ENCODE measurements around the gene SLFN11. TPM values are rescaled to one million over a fixed set of nuclear protein-coding genes. Genes with fewer than 3 reads are reported as not detected.
"Not testable (repeated sequence)": the region's sequence is repeated elsewhere in the genome, so short reads cannot be mapped to it uniquely, and the experiment has no call there.

The SLFN11 gene
- total RNA-seq, 1 donor from 2014 or later, result 107 TPM

- peak; percentile 91 for ATAC-seq
- no peak for DNase-seq (ENCODE audit: low spot score)
- intact Hi-C loops (cut with DNase I), result no loop called here
Observed at GRCh38 chr17:35368081-35368830, 5.2 kb downstream of the SLFN11 start.

GRCh38 chr17:35361027-35361426 is 12.4 kb downstream of the SLFN11 start:
- DNase-seq (ENCODE audit: low spot score) (no peak), ATAC-seq (no peak)
- intact Hi-C loops (cut with DNase I), result no loop called here

- DNase-seq (ENCODE audit: low spot score) (no peak), ATAC-seq (no peak)
- intact Hi-C loops (cut with DNase I), result no loop called here
Observed at GRCh38 chr17:35359398-35359797, 14.0 kb downstream of the SLFN11 start.

- no peak for DNase-seq (ENCODE audit: low spot score)
- intact Hi-C loops (cut with DNase I), result no loop called here
- ATAC-seq, result peak; percentile 79
Observed at GRCh38 chr17:35352284-35352683, 21.1 kb downstream of the SLFN11 start.

GRCh38 chr17:35350493-35350892 is 22.9 kb downstream of the SLFN11 start:
- ATAC-seq (no peak), DNase-seq (ENCODE audit: low spot score) (no peak)
- intact Hi-C loops (cut with DNase I), result no loop called here

GRCh38 chr17:35345926-35346771 is 27.3 kb downstream of the SLFN11 start:
- DNase-seq (ENCODE audit: low spot score) (peak; percentile 87), ATAC-seq (peak; percentile 94)
- intact Hi-C loops (cut with DNase I), result no loop called here

GRCh38 chr17:35345445-35345925 is 27.9 kb downstream of the SLFN11 start:
- intact Hi-C loops (cut with DNase I), result no loop called here
- ATAC-seq (peak; percentile 14), DNase-seq (ENCODE audit: low spot score) (no peak)

- intact Hi-C loops (cut with DNase I), result no loop called here
- ATAC-seq, result no peak
Observed at GRCh38 chr17:35344262-35344661, 29.2 kb downstream of the SLFN11 start.

GRCh38 chr17:35342276-35342675 is 31.1 kb downstream of the SLFN11 start:
- DNase-seq (ENCODE audit: low spot score), result no peak
- intact Hi-C loops (cut with DNase I), result no loop called here
- ATAC-seq, result no peak

More at GRCh38 chr17:35344262-35344661, 29.2 kb downstream of the SLFN11 start:
- DNase-seq (ENCODE audit: low spot score), result no peak

- DNase-seq (ENCODE audit: low spot score) (no peak), ATAC-seq (no peak)
- intact Hi-C loops (cut with DNase I), result no loop called here
Observed at GRCh38 chr17:35341411-35341992, 31.9 kb downstream of the SLFN11 start.

- DNase-seq (ENCODE audit: low spot score), result no peak
- no peak for ATAC-seq
- intact Hi-C loops (cut with DNase I), result no loop called here
Observed at GRCh38 chr17:35338230-35338629, 35.2 kb downstream of the SLFN11 start.

GRCh38 chr17:35337364-35337763 is 36.1 kb downstream of the SLFN11 start:
- intact Hi-C loops (cut with DNase I), result no loop called here
- DNase-seq (ENCODE audit: low spot score) (no peak), ATAC-seq (no peak)

GRCh38 chr17:35333578-35333977 is 39.8 kb downstream of the SLFN11 start:
- intact Hi-C loops (cut with DNase I); DNase-seq (ENCODE audit: low spot score); ATAC-seq: not testable (repeated sequence)

GRCh38 chr17:35322749-35323148 is 50.7 kb downstream of the SLFN11 start:
- DNase-seq (ENCODE audit: low spot score) (no peak), ATAC-seq (no peak)
- intact Hi-C loops (cut with DNase I), result no loop called here

GRCh38 chr17:35315971-35316370 is 57.5 kb downstream of the SLFN11 start:
- intact Hi-C loops (cut with DNase I), result no loop called here
- no peak for ATAC-seq
- no peak for DNase-seq (ENCODE audit: low spot score)

GRCh38 chr17:35315283-35315682 is 58.1 kb downstream of the SLFN11 start:
- no peak for DNase-seq (ENCODE audit: low spot score)
- intact Hi-C loops (cut with DNase I), result no loop called here
- no peak for ATAC-seq

GRCh38 chr17:35314415-35315216 is 58.8 kb downstream of the SLFN11 start:
- intact Hi-C loops (cut with DNase I), result loop anchor here (5.0 kb wide), 1 partner anchor 223 kb away; the partner anchor contains the start of gene SLFN12L
- peak; percentile 8 for ATAC-seq

GRCh38 chr17:35313875-35314409 is 59.5 kb downstream of the SLFN11 start:
- DNase-seq (ENCODE audit: low spot score) (peak; percentile 71), ATAC-seq (peak; percentile 43)
- intact Hi-C loops (cut with DNase I), result loop anchor here (5.0 kb wide), 1 partner anchor 223 kb away; the partner anchor contains the start of gene SLFN12L

More at GRCh38 chr17:35314415-35315216, 58.8 kb downstream of the SLFN11 start:
- DNase-seq (ENCODE audit: low spot score), result no peak

All from sciatic nerve (tissue), 2 donors.